A673 (cell line): ENCODE measurements around the gene MB21D2. TPM values are rescaled to one million over a fixed set of nuclear protein-coding genes. Genes with fewer than 3 reads are reported as not detected.

Experiments
- BruUV-seq: library from RNA; stranded (reverse); fragments of 400-500 nt; replicated peaks from 2 replicates; lab custom pipeline; 2021; lab: Mats Ljungman, UMichigan
- CTCF ChIA-PET: fragments of 300-600 bp; sonication (Branson Sonifier 250); formaldehyde crosslinking; loops from one replicate; lab custom pipeline; 2022; ENCODE audit warnings: antibody characterized with exemption; lab: Charles Lee
- POLR2A ChIA-PET: fragments of 300-600 bp; sonication (Branson Sonifier 250); formaldehyde crosslinking; loops from one replicate; lab custom pipeline; 2022; ENCODE audit warnings: antibody characterized with exemption; ENCODE audit not compliant: low non-redundant PET; lab: Charles Lee
- DNase-seq: peaks from one replicate; pipeline ENCODE4 v3.0.0-alpha.2; 2015; ENCODE audit warnings: low spot score
- H3K27ac ChIP-seq: fragments of 200-600 bp; sonication (generic); 2 replicates; pipeline ENCODE4 v1.5.1; 2016; ENCODE audit warnings: mixed run types, low read depth, mild to moderate bottlenecking, mixed read lengths, antibody characterized with exemption, low read length; ENCODE audit not compliant: poor library complexity, severe bottlenecking
- H3K27me3 ChIP-seq: fragments of 200-600 bp; sonication (generic); replicated peaks from 2 replicates; pipeline ENCODE4 v1.6.1; 2017; ENCODE audit warnings: mixed run types, low read depth, mild to moderate bottlenecking, mixed read lengths, antibody characterized with exemption, low read length; ENCODE audit not compliant: insufficient read depth, poor library complexity
- H3K36me3 ChIP-seq: fragments of 200-600 bp; sonication (generic); 2 replicates; pipeline ENCODE4 v1.6.1; 2016; ENCODE audit warnings: mixed run types, mild to moderate bottlenecking, mixed read lengths, antibody characterized with exemption, low read length; ENCODE audit not compliant: insufficient read depth, poor library complexity, severe bottlenecking
- H3K4me1 ChIP-seq: fragments of 200-600 bp; sonication (generic); 2 replicates; pipeline ENCODE4 v1.6.1; 2017; ENCODE audit warnings: mixed run types, mild to moderate bottlenecking, mixed read lengths, antibody characterized with exemption, low read length; ENCODE audit not compliant: insufficient read depth, poor library complexity, severe bottlenecking
- H3K4me3 ChIP-seq: fragments of 200-600 bp; sonication (generic); 2 replicates; pipeline ENCODE4 v1.5.1; 2016; ENCODE audit warnings: low read depth, mixed run types, mild to moderate bottlenecking, mixed read lengths, low read length; ENCODE audit not compliant: poor library complexity, severe bottlenecking
- H3K9me3 ChIP-seq: fragments of 200-600 bp; sonication (generic); 2 replicates; pipeline ENCODE4 v1.6.1; 2016; ENCODE audit warnings: mixed run types, low read depth, mild to moderate bottlenecking, mixed read lengths, antibody characterized with exemption, low read length; ENCODE audit not compliant: poor library complexity, severe bottlenecking
- EZH2 ChIP-seq: fragments of 200-600 bp; sonication (generic); IDR thresholded peaks from 2 replicates; pipeline ENCODE4 v1.6.1; 2017; ENCODE audit warnings: borderline replicate concordance, low read depth, mild to moderate bottlenecking, mixed read lengths, antibody characterized with exemption, low read length; ENCODE audit not compliant: poor library complexity, severe bottlenecking
- intact Hi-C: fragments of 100-400 bp; cut with micrococcal nuclease; formaldehyde crosslinking; loops from one replicate; pipeline ENCODE4 v1.10.0; 2022; ENCODE audit not compliant: unreplicated experiment
- total RNA-seq: library from RNA; stranded (reverse); gene quantifications from 2 replicates; pipeline ENCODE4 v1.2.3, GENCODE V29; 2021
- TF ChIP-seq, protein P1 (sequence below): fragments of 300-800, 200-600 bp; sonication (generic); conservative IDR thresholded peaks from 2 replicates; pipeline ENCODE4 v1.5.1; 2017; ENCODE audit warnings: low read depth, mild to moderate bottlenecking, antibody characterized with exemption, low read length, moderate library complexity, mixed read lengths

MB21D2 gene
- total RNA-seq, 1 experiment from 2014 or later: 8.1 TPM

DNA sequence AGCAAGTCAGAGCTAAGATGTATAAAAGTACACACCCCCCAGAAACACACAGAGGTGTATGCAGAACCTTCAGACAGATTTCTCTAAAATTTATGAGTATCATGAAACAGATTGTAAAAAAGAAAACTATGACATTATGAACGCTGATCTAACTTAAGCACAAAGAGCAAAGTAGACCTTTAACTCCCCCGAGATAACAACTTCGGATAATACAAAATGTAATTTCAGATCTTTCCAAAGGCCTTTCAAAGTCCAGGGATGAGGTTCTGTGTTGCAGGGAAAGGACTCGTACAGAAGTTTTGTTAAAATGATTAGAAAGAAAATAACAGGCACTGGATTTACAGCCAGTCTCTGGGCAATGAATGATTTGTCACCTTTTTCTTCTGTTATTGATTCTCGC lies 97.5 kb downstream of the MB21D2 start:
- Histone ChIP-seq H3K27ac (no peak overlapping the region), H3K9me3 (no peaks in the 10 kb centered on the region), H3K36me3 (no peaks in the 10 kb centered on the region), H3K4me3 (no peak overlapping the region), H3K4me1 (no peaks in the 10 kb centered on the region), H3K27me3 (no peaks in the 10 kb centered on the region)
- TF ChIP-seq, protein P1, sequence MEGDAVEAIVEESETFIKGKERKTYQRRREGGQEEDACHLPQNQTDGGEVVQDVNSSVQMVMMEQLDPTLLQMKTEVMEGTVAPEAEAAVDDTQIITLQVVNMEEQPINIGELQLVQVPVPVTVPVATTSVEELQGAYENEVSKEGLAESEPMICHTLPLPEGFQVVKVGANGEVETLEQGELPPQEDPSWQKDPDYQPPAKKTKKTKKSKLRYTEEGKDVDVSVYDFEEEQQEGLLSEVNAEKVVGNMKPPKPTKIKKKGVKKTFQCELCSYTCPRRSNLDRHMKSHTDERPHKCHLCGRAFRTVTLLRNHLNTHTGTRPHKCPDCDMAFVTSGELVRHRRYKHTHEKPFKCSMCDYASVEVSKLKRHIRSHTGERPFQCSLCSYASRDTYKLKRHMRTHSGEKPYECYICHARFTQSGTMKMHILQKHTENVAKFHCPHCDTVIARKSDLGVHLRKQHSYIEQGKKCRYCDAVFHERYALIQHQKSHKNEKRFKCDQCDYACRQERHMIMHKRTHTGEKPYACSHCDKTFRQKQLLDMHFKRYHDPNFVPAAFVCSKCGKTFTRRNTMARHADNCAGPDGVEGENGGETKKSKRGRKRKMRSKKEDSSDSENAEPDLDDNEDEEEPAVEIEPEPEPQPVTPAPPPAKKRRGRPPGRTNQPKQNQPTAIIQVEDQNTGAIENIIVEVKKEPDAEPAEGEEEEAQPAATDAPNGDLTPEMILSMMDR: no peak
- no peak for TF ChIP-seq EZH2
- BruUV-seq: no TSS peak
- no peak for DNase-seq
- ChIA-PET CTCF (no interaction called here), POLR2A (no interaction called here)
- intact Hi-C loops: loop anchor here (1.0 kb wide), 1 partner anchor 97 kb away; the partner anchor contains the start of gene MB21D2

DNA sequence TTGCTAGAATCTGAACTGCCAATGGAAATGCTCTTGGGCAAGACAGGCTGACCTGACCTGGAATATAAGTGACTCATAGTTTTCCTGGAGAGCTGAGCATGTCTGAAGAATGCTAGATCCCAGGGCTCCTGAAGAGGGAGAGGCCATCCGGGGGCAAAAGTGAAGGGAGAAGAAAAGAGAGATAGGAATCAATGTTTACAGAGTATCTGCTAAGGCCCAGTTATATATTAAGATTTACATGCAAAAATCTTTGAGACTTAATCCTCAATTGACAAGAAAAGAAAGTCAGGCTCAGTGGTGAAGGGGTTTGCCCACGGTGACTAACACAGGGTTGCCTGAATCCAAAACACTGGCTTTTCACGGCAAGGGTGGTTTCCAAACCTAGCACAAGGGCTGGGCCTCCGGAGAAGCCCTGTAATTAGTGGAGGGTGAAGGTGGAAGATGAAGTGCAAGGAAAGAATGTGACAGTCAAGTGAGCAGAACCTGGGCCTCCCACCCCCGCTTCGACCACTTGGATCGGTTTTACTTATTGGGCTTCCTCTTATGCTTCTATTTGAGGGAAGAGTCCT lies 98.6 kb downstream of the MB21D2 start:
- intact Hi-C loops: no loop called here
- TF ChIP-seq EZH2: no peak
- TF ChIP-seq, protein P1: no peak
- no TSS peak for BruUV-seq
- POLR2A ChIA-PET: no interaction called here
- H3K4me1 ChIP-seq: no peaks in the 10 kb centered on the region
- H3K27ac ChIP-seq: no peak overlapping the region
- no peak for DNase-seq
- no peaks in the 10 kb centered on the region for H3K27me3 ChIP-seq
- H3K9me3 ChIP-seq: no peaks in the 10 kb centered on the region
- H3K36me3 ChIP-seq: no peaks in the 10 kb centered on the region
- CTCF ChIA-PET: no interaction called here
- H3K4me3 ChIP-seq: no peak overlapping the region

DNA sequence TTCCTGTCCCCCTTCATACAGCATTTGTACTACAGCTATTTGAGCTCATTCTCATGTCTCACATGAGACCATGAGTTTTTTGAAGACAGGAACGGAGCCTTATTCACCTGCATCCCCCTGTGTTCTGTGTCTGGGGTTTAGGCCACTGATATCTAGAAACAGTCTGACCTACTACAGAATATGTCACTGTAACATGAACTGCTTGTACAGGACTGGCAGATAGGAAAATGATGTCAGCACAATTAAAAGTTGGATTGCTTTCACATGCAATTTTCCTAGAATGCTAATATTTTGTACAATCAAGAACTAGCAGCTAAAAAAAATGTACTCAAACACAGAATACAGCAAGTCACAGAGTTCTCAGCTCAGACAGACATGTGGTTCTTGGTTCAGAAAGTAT lies 99.5 kb downstream of the MB21D2 start:
- POLR2A ChIA-PET: interaction anchor here (0.5 to 0.6 kb wide), 2 partner anchors 67 to 105 kb away, joined by 3 read pairs; no protein-coding TSS in a partner anchor
- no peak for DNase-seq
- intact Hi-C loops: no loop called here

More for the DNA sequence above, 99.5 kb downstream of the MB21D2 start:
- H3K27ac ChIP-seq: no peak overlapping the region
- no peaks in the 10 kb centered on the region for H3K9me3 ChIP-seq
- CTCF ChIA-PET: interaction anchor here (0.7 to 1.4 kb wide), 2 partner anchors 71 to 223 kb away, joined by 3 to 20 read pairs; no protein-coding TSS in a partner anchor
- no peak overlapping the region for H3K4me3 ChIP-seq
- TF ChIP-seq EZH2: no peak
- TF ChIP-seq, protein P1: no peak
- no TSS peak for BruUV-seq
- no peaks in the 10 kb centered on the region for H3K4me1 ChIP-seq
- H3K36me3 ChIP-seq: no peaks in the 10 kb centered on the region
- H3K27me3 ChIP-seq: no peaks in the 10 kb centered on the region
